GM12874 (cell line): ENCODE measurements around the gene GSS.

Experiments
- TF ChIP-seq, protein P1 (sequence below): IDR thresholded peaks from 2 replicates; pipeline ENCODE4 v1.5.1; 2011; ENCODE audit warnings: low read depth, mild to moderate bottlenecking, control low read depth, low read length, moderate library complexity; ENCODE audit not compliant: insufficient read depth

GSS gene

DNA sequence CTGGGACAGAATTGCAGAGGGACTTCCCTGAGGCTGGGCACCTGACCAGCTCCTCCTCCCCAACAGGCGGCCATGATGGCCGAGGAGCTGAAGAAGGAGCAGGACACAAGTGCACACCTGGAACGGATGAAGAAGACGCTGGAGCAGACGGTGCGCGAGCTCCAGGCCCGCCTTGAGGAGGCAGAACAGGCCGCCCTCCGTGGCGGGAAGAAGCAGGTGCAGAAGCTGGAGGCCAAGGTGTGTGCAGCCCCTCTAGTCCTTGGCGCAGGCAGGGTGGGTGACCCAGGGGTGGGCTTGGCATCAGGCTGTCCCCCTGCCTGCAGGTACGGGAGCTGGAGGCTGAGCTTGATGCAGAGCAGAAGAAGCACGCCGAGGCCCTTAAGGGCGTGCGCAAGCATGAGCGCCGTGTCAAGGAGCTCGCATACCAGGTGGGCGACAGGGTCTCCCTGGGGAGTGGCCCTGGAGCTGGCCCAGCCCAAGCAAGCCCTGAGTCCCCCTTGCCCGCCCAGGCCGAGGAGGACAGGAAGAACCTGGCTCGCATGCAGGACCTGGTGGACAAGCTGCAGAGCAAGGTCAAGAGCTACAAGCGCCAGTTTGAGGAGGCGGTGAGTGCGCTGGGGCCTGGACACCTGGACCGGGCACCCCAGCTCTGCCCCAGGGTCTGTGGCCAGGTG lies 45.5 kb upstream of the GSS start:
- TF ChIP-seq, protein P1, sequence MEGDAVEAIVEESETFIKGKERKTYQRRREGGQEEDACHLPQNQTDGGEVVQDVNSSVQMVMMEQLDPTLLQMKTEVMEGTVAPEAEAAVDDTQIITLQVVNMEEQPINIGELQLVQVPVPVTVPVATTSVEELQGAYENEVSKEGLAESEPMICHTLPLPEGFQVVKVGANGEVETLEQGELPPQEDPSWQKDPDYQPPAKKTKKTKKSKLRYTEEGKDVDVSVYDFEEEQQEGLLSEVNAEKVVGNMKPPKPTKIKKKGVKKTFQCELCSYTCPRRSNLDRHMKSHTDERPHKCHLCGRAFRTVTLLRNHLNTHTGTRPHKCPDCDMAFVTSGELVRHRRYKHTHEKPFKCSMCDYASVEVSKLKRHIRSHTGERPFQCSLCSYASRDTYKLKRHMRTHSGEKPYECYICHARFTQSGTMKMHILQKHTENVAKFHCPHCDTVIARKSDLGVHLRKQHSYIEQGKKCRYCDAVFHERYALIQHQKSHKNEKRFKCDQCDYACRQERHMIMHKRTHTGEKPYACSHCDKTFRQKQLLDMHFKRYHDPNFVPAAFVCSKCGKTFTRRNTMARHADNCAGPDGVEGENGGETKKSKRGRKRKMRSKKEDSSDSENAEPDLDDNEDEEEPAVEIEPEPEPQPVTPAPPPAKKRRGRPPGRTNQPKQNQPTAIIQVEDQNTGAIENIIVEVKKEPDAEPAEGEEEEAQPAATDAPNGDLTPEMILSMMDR, result no peak

DNA sequence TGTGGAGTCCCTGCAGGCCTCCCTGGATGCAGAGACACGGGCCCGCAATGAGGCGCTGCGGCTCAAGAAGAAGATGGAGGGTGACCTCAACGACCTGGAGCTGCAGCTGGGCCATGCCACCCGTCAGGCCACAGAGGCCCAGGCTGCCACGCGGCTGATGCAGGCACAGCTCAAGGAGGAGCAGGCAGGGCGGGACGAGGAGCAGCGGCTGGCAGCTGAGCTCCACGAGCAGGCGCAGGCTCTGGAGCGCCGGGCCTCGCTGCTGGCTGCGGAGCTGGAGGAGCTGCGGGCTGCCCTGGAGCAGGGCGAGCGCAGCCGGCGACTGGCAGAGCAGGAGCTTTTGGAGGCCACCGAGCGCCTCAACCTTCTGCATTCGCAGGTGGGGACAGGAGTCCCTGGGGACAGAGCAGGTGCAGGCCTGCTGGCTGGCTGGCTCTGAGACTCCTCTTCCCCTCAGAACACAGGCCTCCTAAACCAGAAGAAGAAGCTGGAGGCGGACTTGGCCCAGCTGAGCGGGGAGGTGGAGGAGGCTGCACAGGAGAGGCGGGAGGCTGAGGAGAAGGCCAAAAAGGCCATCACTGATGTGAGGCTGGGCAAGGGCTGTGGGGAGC lies 44.8 kb upstream of the GSS start:
- TF ChIP-seq, protein P1, result no peak

DNA sequence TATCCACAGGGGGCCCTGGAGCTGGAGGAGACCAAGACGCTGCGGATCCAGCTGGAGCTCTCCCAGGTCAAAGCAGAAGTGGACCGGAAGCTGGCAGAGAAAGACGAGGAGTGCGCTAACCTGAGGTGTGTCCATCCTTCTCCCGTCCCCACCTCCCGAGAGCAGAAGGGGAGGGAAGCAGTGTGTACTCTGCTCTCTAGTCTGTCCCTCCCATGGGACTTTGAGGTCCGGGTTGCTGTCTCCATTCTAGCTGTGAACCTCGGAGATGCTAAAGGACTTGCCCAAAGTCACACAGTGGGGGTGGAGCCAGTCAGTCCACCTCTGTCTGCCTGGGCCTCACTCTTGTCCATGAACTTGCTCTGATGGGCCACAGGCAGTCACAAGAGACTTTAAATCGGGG lies 44.2 kb upstream of the GSS start:
- TF ChIP-seq, protein P1, result no peak

DNA sequence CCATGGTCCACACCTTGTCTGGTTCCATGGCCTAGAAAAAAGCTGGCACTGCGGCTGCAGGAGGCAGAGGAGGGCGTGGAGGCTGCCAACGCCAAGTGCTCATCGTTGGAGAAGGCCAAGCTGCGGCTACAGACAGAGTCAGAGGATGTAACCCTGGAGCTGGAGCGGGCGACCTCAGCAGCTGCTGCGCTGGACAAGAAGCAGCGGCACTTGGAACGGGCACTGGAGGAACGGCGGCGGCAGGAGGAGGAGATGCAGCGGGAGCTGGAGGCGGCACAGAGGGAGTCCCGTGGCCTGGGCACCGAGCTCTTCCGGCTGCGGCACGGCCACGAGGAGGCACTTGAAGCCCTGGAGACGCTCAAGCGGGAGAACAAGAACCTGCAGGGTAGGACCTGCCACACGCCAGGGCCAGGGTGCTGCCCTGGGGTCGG lies 43.4 kb upstream of the GSS start:
- TF ChIP-seq, protein P1, result no peak

DNA sequence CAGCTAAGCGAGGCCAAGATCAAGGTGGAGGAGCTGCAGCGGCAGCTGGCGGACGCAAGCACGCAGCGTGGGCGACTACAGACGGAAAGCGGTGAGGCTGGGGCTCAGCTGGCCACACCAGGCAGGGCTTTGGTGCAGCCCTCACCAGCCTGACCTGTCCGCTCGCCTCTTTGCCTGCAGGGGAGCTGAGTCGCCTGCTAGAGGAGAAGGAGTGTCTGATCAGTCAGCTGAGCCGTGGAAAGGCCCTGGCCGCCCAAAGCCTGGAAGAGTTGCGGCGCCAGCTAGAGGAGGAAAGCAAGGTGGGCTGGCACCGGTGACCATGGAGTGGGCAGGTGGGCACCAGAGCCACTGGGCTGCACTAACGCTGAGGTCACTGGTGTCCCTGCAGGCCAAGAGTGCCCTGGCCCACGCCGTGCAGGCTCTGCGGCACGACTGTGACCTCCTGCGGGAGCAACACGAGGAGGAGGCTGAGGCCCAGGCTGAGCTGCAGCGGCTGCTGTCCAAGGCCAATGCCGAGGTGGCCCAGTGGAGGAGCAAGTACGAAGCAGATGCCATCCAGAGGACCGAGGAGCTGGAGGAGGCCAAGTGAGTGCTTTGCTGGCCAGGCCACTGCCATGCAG lies 42.8 kb upstream of the GSS start:
- TF ChIP-seq, protein P1, result no peak

DNA sequence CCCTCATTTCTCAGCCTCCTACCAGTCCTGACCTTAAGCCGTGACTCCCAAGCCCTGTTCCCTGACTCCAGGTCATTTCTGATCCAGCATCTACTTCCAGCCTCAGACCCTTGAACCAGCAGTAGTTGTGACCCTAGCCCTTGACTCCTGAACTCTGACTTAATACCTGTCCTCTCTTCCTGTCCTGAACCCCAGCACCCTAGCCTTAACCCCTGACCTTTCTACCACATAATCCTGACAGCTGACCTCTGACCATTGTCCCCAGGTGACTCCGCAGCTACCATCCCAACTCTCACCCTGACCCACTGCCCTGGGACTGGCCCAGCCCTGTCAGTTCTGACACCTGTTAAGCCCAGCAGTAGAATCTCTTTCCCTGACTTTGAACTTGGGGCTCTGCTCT lies 42.2 kb upstream of the GSS start:
- TF ChIP-seq, protein P1, result no peak

DNA sequence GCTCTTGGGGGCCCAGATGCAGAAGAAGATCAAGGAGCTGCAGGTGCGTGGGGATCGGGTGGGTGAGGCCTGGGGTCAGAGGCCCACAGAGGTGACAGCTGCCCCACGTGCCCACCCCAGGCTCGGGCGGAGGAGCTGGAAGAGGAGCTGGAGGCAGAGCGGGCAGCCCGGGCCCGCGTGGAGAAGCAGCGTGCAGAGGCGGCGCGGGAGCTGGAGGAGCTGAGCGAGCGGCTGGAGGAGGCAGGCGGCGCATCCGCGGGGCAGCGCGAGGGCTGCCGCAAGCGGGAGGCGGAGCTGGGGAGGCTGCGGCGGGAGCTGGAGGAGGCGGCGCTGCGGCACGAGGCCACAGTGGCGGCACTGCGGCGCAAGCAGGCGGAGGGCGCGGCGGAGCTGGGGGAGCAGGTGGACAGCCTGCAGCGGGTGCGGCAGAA lies 41.5 kb upstream of the GSS start:
- TF ChIP-seq, protein P1, result no peak
